H1 (cell line): Measurements from ENCODE around the gene KLHDC10. TPM values are rescaled to one million over a fixed set of nuclear protein-coding genes. Genes with fewer than 3 reads are reported as not detected.

Experiments
- CTCF ChIA-PET: fragments of 300-600 bp; sonication (Branson Sonifier 250); formaldehyde crosslinking; loops from one replicate; lab custom pipeline; 2021; ENCODE audit not compliant: partially characterized antibody; lab: Charles Lee
- POLR2A ChIA-PET: fragments of 300-600 bp; sonication (Branson Sonifier 250); formaldehyde crosslinking; loops from one replicate; lab custom pipeline; 2021; ENCODE audit warnings: inconsistent platforms; ENCODE audit not compliant: partially characterized antibody; lab: Charles Lee
- DNase-seq, 2 experiments: peaks; one replicate each; pipeline versions ENCODE4 v3.0.0 to v3.0.0-alpha.2; 2010 to 2022; ENCODE audit warnings: low spot score in 2 of 2, low read depth in 1 of 2, mixed read lengths in 1 of 2
- FAIRE-seq: peaks from 2 replicates; lab custom pipeline; 2011; peaks lifted over from hg19 to GRCh38; lab: Jason Lieb, UNC
- H2AFZ ChIP-seq: 2 replicates; pipeline ENCODE4 v1.8.1; 2012; ENCODE audit warnings: low read length, inconsistent platforms
- H2AK5ac ChIP-seq: 2 replicates; pipeline ENCODE4 v1.6.1; 2013; ENCODE audit warnings: low read depth, low read length
- H2BK120ac ChIP-seq: replicated peaks from 2 replicates; pipeline ENCODE3; 2013; ENCODE audit warnings: low read depth, low read length, inconsistent platforms
- H2BK12ac ChIP-seq: 2 replicates; pipeline ENCODE4 v1.6.1; 2013; ENCODE audit warnings: low read depth, low read length
- H2BK15ac ChIP-seq: 2 replicates; pipeline ENCODE4 v1.6.1; 2013; ENCODE audit warnings: low read length
- H2BK20ac ChIP-seq: 2 replicates; pipeline ENCODE4 v1.6.1; 2013; ENCODE audit warnings: low read length
- H2BK5ac ChIP-seq: 2 replicates; pipeline ENCODE4 v1.6.1; 2013; ENCODE audit warnings: low read depth, low read length
- H3K14ac ChIP-seq: 2 replicates; pipeline ENCODE4 v1.6.1; 2013; ENCODE audit warnings: inconsistent platforms; ENCODE audit not compliant: insufficient read length
- H3K18ac ChIP-seq: 2 replicates; pipeline ENCODE4 v1.6.1; 2013; ENCODE audit warnings: low read length; ENCODE audit errors: extremely low read depth
- H3K23ac ChIP-seq: 2 replicates; pipeline ENCODE4 v1.6.1; 2013; ENCODE audit warnings: inconsistent platforms; ENCODE audit not compliant: insufficient read length
- H3K23me2 ChIP-seq: 2 replicates; pipeline ENCODE4 v1.6.1; 2013; ENCODE audit warnings: low read depth, low read length
- H3K27ac ChIP-seq: 2 replicates; pipeline ENCODE4 v1.6.1; 2011; ENCODE audit warnings: low read depth, low read length, inconsistent platforms
- H3K27me3 ChIP-seq, 4 experiments: replicated peaks in 1 of 4; 1 replicate in 1 of 4; 2 replicates in 3 of 4; pipeline versions ENCODE4 v1.6.1 to v1.8.1; 2011 to 2013; ENCODE audit warnings: low read length in 3 of 4, mild to moderate bottlenecking in 3 of 4, inconsistent platforms in 2 of 4, mixed read lengths in 2 of 4, moderate library complexity in 1 of 4; ENCODE audit not compliant: control insufficient read depth in 3 of 4, insufficient read depth in 3 of 4; ENCODE audit errors: extremely low read depth in 1 of 4
- H3K36me3 ChIP-seq, 4 experiments: 2 replicates each; pipeline versions ENCODE4 v1.6.1 to v1.8.1; 2011 to 2013; ENCODE audit warnings: mild to moderate bottlenecking in 4 of 4, low read length in 3 of 4, moderate library complexity in 2 of 4, control low read depth in 1 of 4, inconsistent platforms in 1 of 4; ENCODE audit not compliant: insufficient read depth in 4 of 4, control insufficient read depth in 2 of 4
- H3K4ac ChIP-seq: replicated peaks from 2 replicates; pipeline ENCODE3; 2013; ENCODE audit warnings: low read length, low read depth, mixed read lengths, inconsistent platforms; ENCODE audit not compliant: insufficient read length
- H3K4me1 ChIP-seq, 4 experiments: replicated peaks in 1 of 4; 1 replicate in 1 of 4; 2 replicates in 3 of 4; pipeline versions ENCODE4 v1.6.1 to v1.8.1; 2011 to 2013; ENCODE audit warnings: low read length in 3 of 4, inconsistent platforms in 2 of 4, mixed read lengths in 1 of 4; ENCODE audit not compliant: insufficient read depth in 4 of 4, control insufficient read depth in 3 of 4
- H3K4me2 ChIP-seq, 2 experiments: 2 replicates each; pipeline versions ENCODE4 v1.6.1 to v1.8.1; 2011 to 2013; ENCODE audit warnings: low read depth in 2 of 2, low read length in 2 of 2, control low read depth in 1 of 2, inconsistent platforms in 1 of 2, mild to moderate bottlenecking in 1 of 2; ENCODE audit not compliant: insufficient read depth in 1 of 2
- H3K4me3 ChIP-seq, 4 experiments: fragments of 200-600, 300-600 bp in 1 of 4; sonication (generic), shearing (Covaris generic), sonication (Bioruptor Twin) in 1 of 4; 2 replicates each; pipeline versions ENCODE4 v1.5.1 to v1.8.1; 2011 to 2016; ENCODE audit warnings: low read length in 4 of 4, low read depth in 3 of 4, control low read depth in 2 of 4, inconsistent platforms in 2 of 4, mild to moderate bottlenecking in 2 of 4, mixed read lengths in 1 of 4, moderate library complexity in 1 of 4; ENCODE audit not compliant: insufficient read depth in 2 of 4; ENCODE audit errors: extremely low read depth in 1 of 4
- H3K56ac ChIP-seq: replicated peaks from 2 replicates; pipeline ENCODE3; 2013; ENCODE audit warnings: low read depth, mild to moderate bottlenecking, mixed read lengths, low read length, inconsistent platforms; ENCODE audit not compliant: insufficient read length
- H3K79me1 ChIP-seq: 2 replicates; pipeline ENCODE4 v1.6.1; 2013; ENCODE audit warnings: low read depth, low read length, control low read depth
- H3K79me2 ChIP-seq, 2 experiments: 2 replicates each; pipeline versions ENCODE4 v1.6.1 to v1.8.1; 2012 to 2013; ENCODE audit warnings: low read length in 2 of 2, mild to moderate bottlenecking in 2 of 2, inconsistent platforms in 1 of 2; ENCODE audit not compliant: insufficient read depth in 2 of 2, control insufficient read depth in 1 of 2
- H3K9ac ChIP-seq, 4 experiments: replicated peaks in 1 of 4; 1 replicate in 1 of 4; 2 replicates in 3 of 4; pipeline versions ENCODE4 v1.6.1 to v1.8.1; 2011 to 2013; ENCODE audit warnings: low read depth in 3 of 4, low read length in 3 of 4, control low read depth in 2 of 4, mild to moderate bottlenecking in 2 of 4, moderate library complexity in 2 of 4, inconsistent platforms in 1 of 4; ENCODE audit errors: extremely low read depth in 1 of 4
- H3K9me3 ChIP-seq, 2 experiments: 2 replicates each; pipeline versions ENCODE4 v1.6.1 to v1.8.1; 2012 to 2013; ENCODE audit warnings: mild to moderate bottlenecking in 2 of 2, moderate library complexity in 2 of 2, control low read depth in 1 of 2, inconsistent platforms in 1 of 2, low read depth in 1 of 2, low read length in 1 of 2, mixed read lengths in 1 of 2; ENCODE audit not compliant: insufficient read depth in 2 of 2
- H4K20me1 ChIP-seq, 2 experiments: replicated peaks in 1 of 2; 2 replicates each; pipeline versions ENCODE3 to v1.8.1; 2011 to 2013; ENCODE audit warnings: inconsistent platforms in 2 of 2, low read length in 2 of 2, mild to moderate bottlenecking in 1 of 2; ENCODE audit not compliant: insufficient read depth in 2 of 2, control insufficient read depth in 1 of 2
- H4K5ac ChIP-seq: 2 replicates; pipeline ENCODE4 v1.6.1; 2013; ENCODE audit warnings: low read length, low read depth, mixed read lengths, inconsistent platforms; ENCODE audit not compliant: insufficient read length
- H4K8ac ChIP-seq: 2 replicates; pipeline ENCODE4 v1.8.0; 2013; ENCODE audit warnings: mild to moderate bottlenecking, moderate library complexity, low read length, inconsistent platforms; ENCODE audit not compliant: insufficient read depth; ENCODE audit errors: extremely low read depth
- H4K91ac ChIP-seq: replicated peaks from 2 replicates; pipeline ENCODE3; 2013; ENCODE audit warnings: low read length, mixed read lengths, inconsistent platforms; ENCODE audit not compliant: insufficient read length
- JUN ChIP-seq: IDR thresholded peaks from 2 replicates; pipeline ENCODE4 v1.6.1; 2011; ENCODE audit warnings: low read depth, mild to moderate bottlenecking, improper control_type of control experiment, low read length
- YY1 ChIP-seq: IDR thresholded peaks from 2 replicates; pipeline ENCODE4 v1.6.1; 2011; ENCODE audit warnings: low read depth, mild to moderate bottlenecking, low read length
- polyA plus RNA-seq, 7 experiments: library from polyadenylated mRNA; depleted of rRNA in 3 of 7; stranded (reverse) in 5 of 7; unstranded in 2 of 7; fragments of >200 nt in 5 of 7; fragments of 200-250 nt in 2 of 7; gene quantifications; 1 replicate in 5 of 7; 2 replicates in 1 of 7; 4 replicates in 1 of 7; pipeline versions ENCODE4 v1.2.1 to v1.2.3, GENCODE V29; 2011 to 2013; ENCODE audit warnings: missing spikeins in 2 of 7, mixed read lengths in 2 of 7
- total RNA-seq: library from RNA; stranded (reverse); fragmentation: NEBNext Ultra II Directional; extraction: Animal tissue kit (Norgen Biotek cat#: 25700); gene quantifications from 2 replicates; pipeline ENCODE4 v1.2.1, GENCODE V29; 2021

The KLHDC10 gene
- total and polyA plus RNA-seq, 2 of the 8 experiments (the other 6 are each of a cell fraction or from before 2014, with no cell fraction given) = 6.6 to 14.5 TPM

GRCh38 chr7:130114374-130114773 lies 44.0 kb downstream of the KLHDC10 start:
- Histone ChIP-seq H3K23ac (no peak overlapping the region), H3K4me3 (no peak overlapping the region), H3K9ac (no peak overlapping the region), H3K9me3 (no peaks in the 10 kb centered on the region), H2BK5ac (no peak overlapping the region), H3K36me3 (no peaks in the 10 kb centered on the region), H3K79me2 (no peaks in the 10 kb centered on the region), H3K27ac (no peak overlapping the region), H2BK120ac (no peak overlapping the region), H3K4ac (no peak overlapping the region), H2AFZ (no peak overlapping the region), H3K56ac (no peak overlapping the region), H3K4me2 (no peak overlapping the region), H4K91ac (no peak overlapping the region), H2BK12ac (no peak overlapping the region), H3K23me2 (no peaks in the 10 kb centered on the region), H4K20me1 (peaks cover 0 to 4% of the 10 kb centered on the region in 2 experiments), H4K8ac (no peak overlapping the region), H2BK20ac (no peak overlapping the region), H2AK5ac (no peak overlapping the region), H3K79me1 (no peaks in the 10 kb centered on the region), H3K4me1 (no peaks in the 10 kb centered on the region), H3K14ac (no peak overlapping the region), H2BK15ac (no peak overlapping the region), H4K5ac (no peak overlapping the region), H3K18ac (no peak overlapping the region), H3K27me3 (no peaks in the 10 kb centered on the region)
- ChIA-PET POLR2A (interaction anchor here (1.2 to 1.3 kb wide), 3 partner anchors 9 to 91 kb away, joined by 3 to 4 read pairs (median 4); partner anchors contain the start of gene TMEM209), CTCF (interaction anchor here (1.0 to 4.4 kb wide), 3 partner anchors 28 to 41 kb away, joined by 3 to 22 read pairs (median 7); no protein-coding TSS in a partner anchor)
- TF ChIP-seq YY1 (no peak), JUN (no peak)
- no peak for DNase-seq
- FAIRE-seq = no peak
